ENCODE data around the gene SHOC2. TPM values are rescaled to one million over a fixed set of nuclear protein-coding genes. Genes with fewer than 3 reads are reported as not detected.

SHOC2 gene
- total RNA-seq (32.0 TPM), polyA plus RNA-seq (ENCODE audit: insufficient read depth in 1 of 8, insufficient read length in 8 of 8, low replicate concordance in 1 of 8) (10 to 100 TPM; 23.6 to 31.2 (median 28.1) TPM)
- long read RNA-seq, donor 1, partial matches to known transcripts: 0 of 3 reads
- long read RNA-seq, donor 1, other reads (novel, unspliced or antisense): 0 of 3 reads
- long read RNA-seq, donor 2, partial matches to known transcripts: 0 of 2 reads
- long read RNA-seq, donor 2, other reads (novel, unspliced or antisense): 0 of 2 reads
- long read RNA-seq, donor 3, partial matches to known transcripts: 9 of 13 reads
- long read RNA-seq, donor 3, other reads (novel, unspliced or antisense): 0 of 13 reads
- long read RNA-seq, donor 4, partial matches to known transcripts: 7 of 10 reads
- long read RNA-seq, donor 4, other reads (novel, unspliced or antisense): 0 of 10 reads
- long read RNA-seq, donor 5, partial matches to known transcripts: 17 of 22 reads
- long read RNA-seq, donor 5, other reads (novel, unspliced or antisense): 0 of 22 reads
- long read RNA-seq, donor 6, partial matches to known transcripts: 0 of 3 reads
- long read RNA-seq, donor 6, other reads (novel, unspliced or antisense): 0 of 3 reads
- long read RNA-seq, donor 7, partial matches to known transcripts: 42 of 42 reads
- long read RNA-seq, donor 7, other reads (novel, unspliced or antisense): 0 of 42 reads
- long read RNA-seq, donor 8, partial matches to known transcripts: 5 of 7 reads
- long read RNA-seq, donor 8, other reads (novel, unspliced or antisense): 0 of 7 reads
- long read RNA-seq, donor 9, partial matches to known transcripts: 7 of 10 reads
- long read RNA-seq, donor 9, other reads (novel, unspliced or antisense): 0 of 10 reads
- long read RNA-seq, donor 10, partial matches to known transcripts: 38 of 42 reads
- long read RNA-seq, donor 10, other reads (novel, unspliced or antisense): 0 of 42 reads
- long read RNA-seq, donor 11, partial matches to known transcripts: 10 of 11 reads
- long read RNA-seq, donor 11, other reads (novel, unspliced or antisense): 0 of 11 reads

- H3K36me3 ChIP-seq (ENCODE audit: control insufficient read depth, insufficient read depth, low read length): no peaks in the 10 kb centered on the region
- under 1% methylated on average over 41 of the region's 61 CpGs for WGBS (ENCODE audit: insufficient coverage)
- H3K9me3 ChIP-seq (replicated peaks; ENCODE audit: control insufficient read depth, low read depth, low read length): no peaks in the 10 kb centered on the region
- peak within 1 kb of the TSS; percentile 80 for H3K4me3 ChIP-seq (ENCODE audit: low read length)
- no peaks in the 10 kb centered on the region for H3K27me3 ChIP-seq (ENCODE audit: control insufficient read depth, insufficient read depth, low read length)
- peak within 1 kb of the TSS; percentile 100 for H3K27ac ChIP-seq (ENCODE audit: low read length)
- no peak for DNase-seq
- H3K4me1 ChIP-seq (ENCODE audit: control insufficient read depth, insufficient read depth, low read length): no peaks in the 10 kb centered on the region
Observed at GRCh38 chr10:110919349-110919931, at the start of gene SHOC2. Gene SHOC2 (plus strand): TSS chr10:110919604. CDS start chr10:110964359, 44,755 bp downstream.

- no peaks in the 10 kb centered on the region for H3K36me3 ChIP-seq (ENCODE audit: control insufficient read depth, insufficient read depth, low read length)
- H3K27me3 ChIP-seq (ENCODE audit: control insufficient read depth, insufficient read depth, low read length): no peaks in the 10 kb centered on the region
- peak overlapping the region; percentile 99 for H3K27ac ChIP-seq (ENCODE audit: low read length)
- H3K9me3 ChIP-seq (replicated peaks; ENCODE audit: control insufficient read depth, low read depth, low read length): no peaks in the 10 kb centered on the region
- H3K4me3 ChIP-seq (ENCODE audit: low read length): peak overlapping the region; percentile 82
- H3K4me1 ChIP-seq (ENCODE audit: control insufficient read depth, insufficient read depth, low read length): peaks cover 26% of the 10 kb centered on the region
- DNase-seq: peak; percentile 59
- 45% methylated on average over 13 of the region's 13 CpGs for WGBS (ENCODE audit: insufficient coverage)
Observed at GRCh38 chr10:110870823-110871297, 48.5 kb upstream of the SHOC2 start.

- H3K4me3 ChIP-seq (ENCODE audit: low read length): peak within 1 kb of the TSS; percentile 82
- no peaks in the 10 kb centered on the region for H3K36me3 ChIP-seq (ENCODE audit: control insufficient read depth, insufficient read depth, low read length)
- no peaks in the 10 kb centered on the region for H3K9me3 ChIP-seq (replicated peaks; ENCODE audit: control insufficient read depth, low read depth, low read length)
- H3K4me1 ChIP-seq (ENCODE audit: control insufficient read depth, insufficient read depth, low read length): peaks cover 24% of the 10 kb centered on the region
- H3K27me3 ChIP-seq (ENCODE audit: control insufficient read depth, insufficient read depth, low read length): no peaks in the 10 kb centered on the region
- peak within 1 kb of the TSS; percentile 99 for H3K27ac ChIP-seq (ENCODE audit: low read length)
- under 1% methylated on average over 42 of the region's 47 CpGs for WGBS (ENCODE audit: insufficient coverage)
- DNase-seq: peak; percentile 100
Observed at GRCh38 chr10:110871298-110872084, 47.9 kb upstream of the SHOC2 start, which contains the start of gene PDCD4. Gene PDCD4 (plus strand): TSS chr10:110871928. CDS start chr10:110876028, 4,100 bp downstream.

- under 1% methylated on average over 55 of the region's 70 CpGs for WGBS (ENCODE audit: insufficient coverage)
- peak; percentile 96 for DNase-seq
- Histone ChIP-seq H3K27ac (ENCODE audit: low read length) (peak overlapping the region; percentile 99), H3K4me1 (ENCODE audit: control insufficient read depth, insufficient read depth, low read length) (peaks cover 18% of the 10 kb centered on the region), H3K4me3 (ENCODE audit: low read length) (peak overlapping the region; percentile 82), H3K9me3 (replicated peaks; ENCODE audit: control insufficient read depth, low read depth, low read length) (no peaks in the 10 kb centered on the region), H3K27me3 (ENCODE audit: control insufficient read depth, insufficient read depth, low read length) (no peaks in the 10 kb centered on the region), H3K36me3 (ENCODE audit: control insufficient read depth, insufficient read depth, low read length) (peaks cover 2% of the 10 kb centered on the region)
Observed at GRCh38 chr10:110872145-110872983, 47.0 kb upstream of the SHOC2 start.

- 0% methylated on average over 1 of the region's 16 CpGs for WGBS (ENCODE audit: insufficient coverage)
- Histone ChIP-seq H3K36me3 (ENCODE audit: control insufficient read depth, insufficient read depth, low read length) (peaks cover 2% of the 10 kb centered on the region), H3K27ac (ENCODE audit: low read length) (peak overlapping the region; percentile 99), H3K4me3 (ENCODE audit: low read length) (peak overlapping the region; percentile 82), H3K27me3 (ENCODE audit: control insufficient read depth, insufficient read depth, low read length) (no peaks in the 10 kb centered on the region), H3K9me3 (replicated peaks; ENCODE audit: control insufficient read depth, low read depth, low read length) (no peaks in the 10 kb centered on the region), H3K4me1 (ENCODE audit: control insufficient read depth, insufficient read depth, low read length) (peaks cover 12% of the 10 kb centered on the region)
- no peak for DNase-seq
Observed at GRCh38 chr10:110872984-110873923, 46.1 kb upstream of the SHOC2 start.

- DNase-seq: no peak
- no peaks in the 10 kb centered on the region for H3K9me3 ChIP-seq (replicated peaks; ENCODE audit: control insufficient read depth, low read depth, low read length)
- peaks cover 2% of the 10 kb centered on the region for H3K36me3 ChIP-seq (ENCODE audit: control insufficient read depth, insufficient read depth, low read length)
- H3K27ac ChIP-seq (ENCODE audit: low read length): peak overlapping the region; percentile 99
- no CpG with 5 or more reads among the region's 2 CpGs for WGBS (ENCODE audit: insufficient coverage)
- H3K4me1 ChIP-seq (ENCODE audit: control insufficient read depth, insufficient read depth, low read length): peaks cover 12% of the 10 kb centered on the region
- peak overlapping the region; percentile 82 for H3K4me3 ChIP-seq (ENCODE audit: low read length)
- no peaks in the 10 kb centered on the region for H3K27me3 ChIP-seq (ENCODE audit: control insufficient read depth, insufficient read depth, low read length)
Observed at GRCh38 chr10:110873951-110874350, 45.5 kb upstream of the SHOC2 start.

- H3K4me3 ChIP-seq (ENCODE audit: low read length): no peak overlapping the region
- peaks cover 2% of the 10 kb centered on the region for H3K36me3 ChIP-seq (ENCODE audit: control insufficient read depth, insufficient read depth, low read length)
- no peak for DNase-seq
- WGBS (ENCODE audit: insufficient coverage): 43% methylated on average over 1 of the region's 2 CpGs
- H3K4me1 ChIP-seq (ENCODE audit: control insufficient read depth, insufficient read depth, low read length): peaks cover 6% of the 10 kb centered on the region
- H3K27ac ChIP-seq (ENCODE audit: low read length): no peak overlapping the region
- H3K27me3 ChIP-seq (ENCODE audit: control insufficient read depth, insufficient read depth, low read length): no peaks in the 10 kb centered on the region
- no peaks in the 10 kb centered on the region for H3K9me3 ChIP-seq (replicated peaks; ENCODE audit: control insufficient read depth, low read depth, low read length)
Observed at GRCh38 chr10:110876000-110876399, 43.4 kb upstream of the SHOC2 start.

- no peak overlapping the region for H3K27ac ChIP-seq (ENCODE audit: low read length)
- peaks cover 2% of the 10 kb centered on the region for H3K4me1 ChIP-seq (ENCODE audit: control insufficient read depth, insufficient read depth, low read length)
- H3K36me3 ChIP-seq (ENCODE audit: control insufficient read depth, insufficient read depth, low read length): peaks cover 4% of the 10 kb centered on the region
- no peaks in the 10 kb centered on the region for H3K27me3 ChIP-seq (ENCODE audit: control insufficient read depth, insufficient read depth, low read length)
- H3K9me3 ChIP-seq (replicated peaks; ENCODE audit: control insufficient read depth, low read depth, low read length): no peaks in the 10 kb centered on the region
- no CpG with 5 or more reads among the region's 1 CpG for WGBS (ENCODE audit: insufficient coverage)
- H3K4me3 ChIP-seq (ENCODE audit: low read length): no peak overlapping the region
- DNase-seq: no peak
Observed at GRCh38 chr10:110876788-110877187, 42.6 kb upstream of the SHOC2 start.

All from muscle of leg (tissue), 16 donors.